Skeletal muscle satellite cell (primary cell): Measurements from ENCODE around the gene SORCS1.

ENCODE experiments used
- H3K27me3 ChIP-seq: 2 replicates; pipeline ENCODE4 v1.7.0; 2013; ENCODE audit warnings: low read length; ENCODE audit not compliant: control insufficient read depth, insufficient read depth
- H3K36me3 ChIP-seq: 2 replicates; pipeline ENCODE4 v1.7.0; 2013; ENCODE audit warnings: mild to moderate bottlenecking, control low read depth, low read length; ENCODE audit not compliant: insufficient read depth
- H3K4me1 ChIP-seq: 2 replicates; pipeline ENCODE4 v1.7.0; 2013; ENCODE audit warnings: low read length; ENCODE audit not compliant: control insufficient read depth, insufficient read depth
- H3K4me2 ChIP-seq: 2 replicates; pipeline ENCODE4 v1.7.0; 2013; ENCODE audit warnings: mild to moderate bottlenecking, low read length
- H3K4me3 ChIP-seq: 2 replicates; pipeline ENCODE4 v1.7.0; 2013; ENCODE audit warnings: low read length
- H3K9ac ChIP-seq: 2 replicates; pipeline ENCODE4 v1.7.0; 2013; ENCODE audit warnings: mild to moderate bottlenecking, low read depth, low read length, moderate library complexity
- H3K9me3 ChIP-seq: replicated peaks from 2 replicates; pipeline ENCODE4 v1.7.0; 2013; ENCODE audit warnings: mild to moderate bottlenecking, control low read depth, low read length

The SORCS1 gene

GRCh38 chr10:106820579-106820978, 343.9 kb downstream of the SORCS1 start:
- Histone ChIP-seq H3K9ac (no peak overlapping the region), H3K4me3 (no peak overlapping the region), H3K9me3 (peaks cover 9% of the 10 kb centered on the region), H3K27me3 (no peaks in the 10 kb centered on the region), H3K4me1 (no peaks in the 10 kb centered on the region), H3K4me2 (no peak overlapping the region), H3K36me3 (no peaks in the 10 kb centered on the region)

GRCh38 chr10:106819490-106819889, 345.0 kb downstream of the SORCS1 start:
- H3K4me1 ChIP-seq = no peaks in the 10 kb centered on the region
- no peak overlapping the region for H3K4me3 ChIP-seq
- H3K36me3 ChIP-seq = no peaks in the 10 kb centered on the region
- H3K9me3 ChIP-seq = peaks cover 9% of the 10 kb centered on the region
- H3K4me2 ChIP-seq = no peak overlapping the region
- H3K9ac ChIP-seq = no peak overlapping the region
- no peaks in the 10 kb centered on the region for H3K27me3 ChIP-seq

- Histone ChIP-seq H3K4me2 (no peak overlapping the region), H3K4me3 (no peak overlapping the region), H3K9ac (no peak overlapping the region), H3K4me1 (no peaks in the 10 kb centered on the region), H3K36me3 (no peaks in the 10 kb centered on the region), H3K27me3 (no peaks in the 10 kb centered on the region), H3K9me3 (peaks cover 9% of the 10 kb centered on the region)
These were observed 348.0 kb downstream of the SORCS1 start for GRCh38 chr10:106816318-106817085.

DNA sequence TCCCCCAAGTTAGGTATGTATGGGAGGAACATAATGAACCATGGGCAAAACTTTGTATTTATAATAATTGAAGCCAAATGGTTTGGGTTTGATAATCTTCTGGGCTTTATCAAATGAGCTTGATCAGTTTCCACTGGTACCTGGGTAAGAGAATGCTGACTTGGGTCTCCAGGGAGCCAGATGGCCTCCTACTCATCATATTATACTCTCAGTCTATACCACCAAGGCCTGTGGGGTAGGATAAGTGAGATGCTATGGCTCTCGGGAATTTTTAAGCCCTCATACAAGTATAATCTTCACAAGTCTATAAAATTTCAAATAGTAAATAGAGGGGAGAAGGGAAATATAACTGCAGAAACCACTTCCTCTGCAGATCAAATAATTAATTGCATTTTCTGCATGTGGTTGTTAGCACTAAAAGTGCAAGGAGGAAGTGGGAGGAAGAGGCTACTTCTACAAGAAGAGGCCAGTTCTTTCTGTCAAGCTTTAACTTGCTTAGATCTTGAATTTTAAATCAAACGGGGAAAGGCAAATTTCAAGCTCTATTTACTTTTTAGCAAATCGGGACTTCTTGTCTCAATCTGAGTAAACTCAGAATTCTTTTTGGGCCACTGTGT, 349.0 kb downstream of the SORCS1 start:
- Histone ChIP-seq H3K9ac (no peak overlapping the region), H3K9me3 (peaks cover 7% of the 10 kb centered on the region), H3K27me3 (no peaks in the 10 kb centered on the region), H3K36me3 (no peaks in the 10 kb centered on the region), H3K4me2 (no peak overlapping the region), H3K4me1 (no peaks in the 10 kb centered on the region), H3K4me3 (no peak overlapping the region)

DNA sequence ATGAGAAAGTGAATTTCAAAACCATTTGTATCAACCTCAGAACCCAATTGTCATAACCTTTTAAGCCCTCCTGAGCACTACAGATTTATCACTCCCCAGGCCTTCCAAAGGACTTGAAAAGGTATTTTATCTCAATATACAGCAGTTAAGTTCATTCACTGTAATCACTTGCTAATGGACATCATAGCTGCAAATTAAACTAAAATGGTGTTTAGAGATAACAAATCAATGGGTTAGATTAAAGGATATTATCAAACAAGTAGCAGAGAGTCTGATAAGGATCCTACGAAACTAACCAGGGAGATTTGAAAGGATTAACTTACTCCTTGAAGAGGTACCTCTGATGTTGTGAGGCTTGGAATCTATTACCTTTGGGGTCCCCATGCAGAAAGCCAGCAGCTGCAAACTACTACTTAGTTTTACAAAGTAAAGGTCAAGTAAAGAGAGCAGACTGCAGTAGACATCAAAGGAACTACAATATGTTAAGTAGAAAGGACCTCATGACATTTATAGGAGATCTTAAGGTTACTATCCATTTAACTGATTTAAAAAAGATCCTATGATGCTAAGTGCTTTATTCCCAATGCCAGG, 359.4 kb downstream of the SORCS1 start:
- Histone ChIP-seq H3K36me3 (no peaks in the 10 kb centered on the region), H3K4me1 (no peaks in the 10 kb centered on the region), H3K9ac (no peak overlapping the region), H3K4me3 (no peak overlapping the region), H3K4me2 (no peak overlapping the region), H3K27me3 (no peaks in the 10 kb centered on the region), H3K9me3 (no peaks in the 10 kb centered on the region)

DNA sequence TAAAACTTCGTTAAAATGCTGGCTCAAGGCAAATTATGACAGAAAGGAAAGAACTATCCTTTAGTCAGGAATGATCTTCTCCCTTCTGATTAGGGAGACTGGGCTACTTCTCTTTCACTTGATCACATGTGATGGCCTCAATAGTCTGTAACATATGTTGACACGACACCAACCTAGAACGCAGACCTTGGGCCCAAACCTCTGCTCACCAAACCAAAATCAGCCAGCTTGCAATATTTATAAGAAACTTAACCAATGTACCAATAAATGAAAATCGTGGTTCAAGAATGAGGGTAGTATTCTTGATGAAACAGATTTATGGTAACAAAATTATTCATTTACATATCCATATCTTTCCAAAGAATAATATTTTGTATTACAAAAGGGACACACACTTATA, 361.6 kb downstream of the SORCS1 start:
- Histone ChIP-seq H3K4me1 (no peaks in the 10 kb centered on the region), H3K4me2 (no peak overlapping the region), H3K9me3 (no peaks in the 10 kb centered on the region), H3K36me3 (no peaks in the 10 kb centered on the region), H3K27me3 (no peaks in the 10 kb centered on the region), H3K9ac (no peak overlapping the region), H3K4me3 (no peak overlapping the region)

- no peak overlapping the region for H3K4me3 ChIP-seq
- H3K4me2 ChIP-seq = no peak overlapping the region
- peaks cover 3% of the 10 kb centered on the region for H3K9me3 ChIP-seq
- no peaks in the 10 kb centered on the region for H3K27me3 ChIP-seq
- H3K36me3 ChIP-seq = no peaks in the 10 kb centered on the region
- no peak overlapping the region for H3K9ac ChIP-seq
- H3K4me1 ChIP-seq = no peaks in the 10 kb centered on the region
These were observed 364.7 kb downstream of the SORCS1 start for GRCh38 chr10:106799776-106800175.

- H3K4me1 ChIP-seq = no peaks in the 10 kb centered on the region
- H3K4me2 ChIP-seq = no peak overlapping the region
- peaks cover 3% of the 10 kb centered on the region for H3K9me3 ChIP-seq
- H3K9ac ChIP-seq = no peak overlapping the region
- no peaks in the 10 kb centered on the region for H3K27me3 ChIP-seq
- no peaks in the 10 kb centered on the region for H3K36me3 ChIP-seq
- no peak overlapping the region for H3K4me3 ChIP-seq
These were observed 368.9 kb downstream of the SORCS1 start for GRCh38 chr10:106795619-106796018.

DNA sequence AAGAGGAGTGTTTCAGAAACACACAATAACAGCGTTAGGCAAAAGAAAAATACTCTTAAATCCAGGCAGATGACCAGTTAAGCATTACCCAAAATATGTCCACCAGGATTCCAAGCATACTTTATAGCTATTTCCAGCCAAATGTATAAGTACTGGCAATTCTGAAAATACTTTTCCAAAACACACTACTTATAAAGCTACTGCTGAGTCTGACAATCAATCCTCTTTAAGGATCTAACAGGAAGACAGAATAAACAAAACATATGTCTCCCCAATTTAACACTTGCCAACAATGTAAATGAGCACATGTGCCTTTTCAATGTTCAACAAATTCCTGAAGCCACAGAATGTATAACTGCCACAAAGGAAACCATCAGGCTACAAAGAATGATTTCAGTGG, 370.9 kb downstream of the SORCS1 start:
- Histone ChIP-seq H3K36me3 (no peaks in the 10 kb centered on the region), H3K9me3 (peaks cover 3% of the 10 kb centered on the region), H3K4me1 (no peaks in the 10 kb centered on the region), H3K4me2 (no peak overlapping the region), H3K4me3 (no peak overlapping the region), H3K27me3 (no peaks in the 10 kb centered on the region), H3K9ac (no peak overlapping the region)

DNA sequence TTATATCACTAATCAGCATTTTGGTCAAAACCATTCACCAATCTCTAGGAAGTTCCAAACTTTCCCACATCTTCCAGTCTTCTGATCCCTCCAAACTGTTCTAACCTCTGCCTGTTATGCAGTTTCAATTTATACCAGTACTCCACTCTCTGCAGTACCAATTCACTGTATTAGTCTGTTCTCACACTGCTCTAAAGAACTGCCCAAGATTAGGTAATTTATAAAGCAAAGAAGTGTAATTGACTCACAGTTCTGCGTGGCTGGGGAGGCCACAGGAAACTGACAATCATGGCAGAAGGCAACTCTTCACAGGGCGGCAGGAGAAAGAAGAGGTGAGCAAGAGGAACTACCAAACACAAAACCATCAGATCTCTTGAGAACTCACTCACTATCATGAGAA, 374.9 kb downstream of the SORCS1 start:
- no peak overlapping the region for H3K4me3 ChIP-seq
- H3K4me1 ChIP-seq = no peaks in the 10 kb centered on the region
- no peak overlapping the region for H3K4me2 ChIP-seq
- H3K9ac ChIP-seq = no peak overlapping the region
- no peaks in the 10 kb centered on the region for H3K9me3 ChIP-seq
- no peaks in the 10 kb centered on the region for H3K36me3 ChIP-seq
- H3K27me3 ChIP-seq = no peaks in the 10 kb centered on the region

DNA sequence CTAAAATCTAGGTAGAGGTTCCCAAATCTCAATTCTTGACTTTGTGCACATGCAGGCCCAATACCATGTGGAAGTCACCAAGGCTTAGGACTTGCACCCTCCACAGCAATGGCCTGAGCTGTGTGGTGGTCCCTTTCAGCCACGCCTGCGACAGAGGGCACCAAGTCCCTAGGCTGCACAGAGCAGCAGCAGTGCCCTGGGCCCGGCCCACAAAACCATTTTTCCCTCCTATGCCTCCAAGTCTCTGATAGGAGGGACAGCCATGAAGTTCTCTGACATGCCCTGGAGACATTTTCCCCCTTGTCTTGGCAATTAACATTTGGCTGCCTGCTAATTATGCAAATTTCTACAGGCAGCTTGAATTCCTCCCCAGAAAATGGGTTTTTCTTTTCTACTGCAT, 375.5 kb downstream of the SORCS1 start:
- no peak overlapping the region for H3K9ac ChIP-seq
- H3K4me2 ChIP-seq = no peak overlapping the region
- H3K36me3 ChIP-seq = no peaks in the 10 kb centered on the region
- H3K4me1 ChIP-seq = no peaks in the 10 kb centered on the region
- no peaks in the 10 kb centered on the region for H3K27me3 ChIP-seq
- no peaks in the 10 kb centered on the region for H3K9me3 ChIP-seq
- H3K4me3 ChIP-seq = no peak overlapping the region

DNA sequence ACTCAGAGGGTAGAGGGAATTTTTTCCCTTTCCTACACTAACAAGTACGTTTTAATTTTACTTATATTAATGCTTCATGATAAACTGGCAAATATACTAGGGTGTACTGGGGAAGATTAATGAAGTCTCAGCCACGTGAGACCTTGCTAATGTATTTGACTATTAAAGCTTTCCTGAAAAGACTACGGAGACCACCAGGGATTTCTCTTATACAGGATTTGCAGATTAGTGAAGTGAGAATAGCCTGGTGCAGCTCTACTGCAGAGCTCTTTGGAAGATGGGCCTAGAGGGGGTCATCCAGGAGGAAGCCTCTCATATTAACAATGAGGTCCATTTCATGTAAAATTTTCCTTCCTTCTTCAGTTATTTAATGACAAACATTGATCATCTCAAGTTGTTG, 379.0 kb downstream of the SORCS1 start:
- H3K9ac ChIP-seq = no peak overlapping the region
- H3K4me2 ChIP-seq = no peak overlapping the region
- H3K9me3 ChIP-seq = no peaks in the 10 kb centered on the region
- no peak overlapping the region for H3K4me3 ChIP-seq
- no peaks in the 10 kb centered on the region for H3K27me3 ChIP-seq
- no peaks in the 10 kb centered on the region for H3K36me3 ChIP-seq
- no peaks in the 10 kb centered on the region for H3K4me1 ChIP-seq
